ENCODE results near the gene PTGIR. TPM values are rescaled to one million over a fixed set of nuclear protein-coding genes. Genes with fewer than 3 reads are reported as not detected.

The PTGIR gene
- total and polyA plus RNA-seq, 10 of the 15 experiments (the other 5 are each of a cell fraction or from before 2014, with no cell fraction given), result 0.34 to 29.1 (median 9.9) TPM

GRCh38 chr19:46670813-46671212, 45.9 kb upstream of the PTGIR start (continued):
- TF ChIP-seq ZBTB4 (CRISPR knock-in tag; IDR thresholded peaks at IDR 0.05), result no peak
- TF ChIP-seq DPF2 (IDR thresholded peaks at IDR 0.05), result no peak
- no peak for TF ChIP-seq PBX3 (IDR thresholded peaks at IDR 0.05; ENCODE audit: insufficient replicate concordance, low read depth, low read length)
- TF ChIP-seq NFXL1 (IDR thresholded peaks at IDR 0.05; ENCODE audit: borderline replicate concordance), result no peak
- TF ChIP-seq POLR2AphosphoS5 (IDR thresholded peaks at IDR 0.05; ENCODE audit: low read length), result no peak
- TF ChIP-seq PRDM15 (CRISPR knock-in tag; IDR thresholded peaks at IDR 0.05), result no peak

All from GM12878 (cell line).